Measurements from ENCODE around the gene CDC42. TPM values are rescaled to one million over a fixed set of nuclear protein-coding genes. Genes with fewer than 3 reads are reported as not detected.
A peak's percentile ranks its signal among the peaks of the same experiment; 100 is the strongest.

Gene CDC42
- total and polyA plus RNA-seq, 2 of the 13 experiments (the other 11 are each of a cell fraction or from before 2014, with no cell fraction given): 138 to 237 TPM

DNA sequence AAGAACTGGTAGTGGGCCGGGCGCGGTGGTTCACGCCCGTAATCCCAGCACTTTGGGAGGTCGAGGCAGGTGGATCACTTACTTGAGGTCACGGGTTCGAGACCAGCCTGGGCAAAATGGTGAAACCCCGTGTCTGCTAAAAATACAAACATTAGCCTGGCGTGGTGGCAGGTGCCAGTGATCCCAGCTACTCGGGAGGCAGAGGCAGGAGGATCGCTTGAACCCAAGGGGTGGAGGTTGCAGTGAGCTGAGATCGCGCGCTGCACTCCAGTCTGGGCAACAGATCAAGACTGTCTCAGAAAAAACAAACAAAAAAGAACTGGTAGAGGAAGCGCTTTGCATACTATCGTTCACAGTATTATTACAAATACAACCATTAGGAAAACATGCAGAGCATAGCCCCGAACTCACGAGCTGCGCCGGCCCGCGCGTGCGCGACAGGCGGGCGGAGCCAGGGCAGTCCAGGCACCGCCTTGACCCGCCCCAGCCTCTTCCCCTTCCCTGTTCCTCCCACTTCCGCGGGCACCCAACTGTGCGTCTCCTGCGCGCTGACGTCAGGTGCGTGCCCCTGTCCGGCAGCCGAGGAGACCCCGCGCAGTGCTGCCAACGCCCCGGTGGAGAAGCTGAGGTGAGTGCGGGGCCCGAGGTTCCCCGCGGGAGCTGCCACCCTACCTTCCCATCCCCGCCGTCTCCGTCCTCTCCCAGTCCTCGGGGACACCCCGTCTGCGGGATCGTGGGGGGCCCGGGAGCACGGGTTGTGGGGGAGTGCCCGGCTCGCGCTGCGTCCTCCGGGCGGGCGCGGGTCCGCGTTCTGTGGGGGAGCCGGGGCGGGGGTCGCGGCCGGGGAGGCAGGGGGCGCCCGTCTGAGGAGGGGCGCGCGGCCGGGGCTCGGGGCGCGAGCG is at the start of gene CDC42 (continued):
- TF ChIP-seq ZNF383 (CRISPR knock-in tag; IDR thresholded peaks at IDR 0.05; ENCODE audit: borderline replicate concordance): no peak
- TF ChIP-seq, protein P1, sequence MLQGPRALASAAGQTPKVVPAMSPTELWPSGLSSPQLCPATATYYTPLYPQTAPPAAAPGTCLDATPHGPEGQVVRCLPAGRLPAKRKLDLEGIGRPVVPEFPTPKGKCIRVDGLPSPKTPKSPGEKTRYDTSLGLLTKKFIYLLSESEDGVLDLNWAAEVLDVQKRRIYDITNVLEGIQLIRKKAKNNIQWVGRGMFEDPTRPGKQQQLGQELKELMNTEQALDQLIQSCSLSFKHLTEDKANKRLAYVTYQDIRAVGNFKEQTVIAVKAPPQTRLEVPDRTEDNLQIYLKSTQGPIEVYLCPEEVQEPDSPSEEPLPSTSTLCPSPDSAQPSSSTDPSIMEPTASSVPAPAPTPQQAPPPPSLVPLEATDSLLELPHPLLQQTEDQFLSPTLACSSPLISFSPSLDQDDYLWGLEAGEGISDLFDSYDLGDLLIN (CRISPR knock-in tag; IDR thresholded peaks at IDR 0.05; ENCODE audit: borderline replicate concordance): no peak
- no peak for TF ChIP-seq SMC3 (IDR thresholded peaks at IDR 0.05; ENCODE audit: low read length)
- TF ChIP-seq ZNF431 (CRISPR knock-in tag; IDR thresholded peaks at IDR 0.05; ENCODE audit: borderline replicate concordance, low read depth): peak; percentile 44; the same call in 1 of the 2 replicates
- peak; percentile 76; the same call in 1 of the 2 replicates for TF ChIP-seq KDM4B (CRISPR knock-in tag; IDR thresholded peaks at IDR 0.05)
- TF ChIP-seq HNRNPLL (IDR thresholded peaks at IDR 0.05; ENCODE audit: low read depth, low read length, poor library complexity, severe bottlenecking): peak; percentile 83
- peak; percentile 77 for TF ChIP-seq TBX2 (CRISPR knock-in tag; IDR thresholded peaks at IDR 0.05; ENCODE audit: borderline replicate concordance)
- TF ChIP-seq SMARCE1 (IDR thresholded peaks at IDR 0.05; ENCODE audit: borderline replicate concordance): no peak
- TF ChIP-seq ZNF230 (CRISPR knock-in tag; IDR thresholded peaks at IDR 0.05): no peak
- TF ChIP-seq MEIS1 (CRISPR knock-in tag; IDR thresholded peaks at IDR 0.05; ENCODE audit: borderline replicate concordance): no peak
- peak; percentile 79 for TF ChIP-seq ZNF331 (CRISPR knock-in tag; IDR thresholded peaks at IDR 0.05)
- TF ChIP-seq HDAC1 (CRISPR knock-in tag; IDR thresholded peaks at IDR 0.05): peak; percentile 90
- TF ChIP-seq, protein P2, sequence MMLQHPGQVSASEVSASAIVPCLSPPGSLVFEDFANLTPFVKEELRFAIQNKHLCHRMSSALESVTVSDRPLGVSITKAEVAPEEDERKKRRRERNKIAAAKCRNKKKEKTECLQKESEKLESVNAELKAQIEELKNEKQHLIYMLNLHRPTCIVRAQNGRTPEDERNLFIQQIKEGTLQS (CRISPR knock-in tag; IDR thresholded peaks at IDR 0.05): 0 out of 2 replicates have a peak, but pooled peaks have one; percentile 45
- TF ChIP-seq NKX3-1 (CRISPR knock-in tag; IDR thresholded peaks at IDR 0.05): no peak
- TF ChIP-seq ZNF329 (CRISPR knock-in tag; IDR thresholded peaks at IDR 0.05; ENCODE audit: low read depth): no peak; the same call in 1 of the 2 replicates
- TF ChIP-seq, protein P3, sequence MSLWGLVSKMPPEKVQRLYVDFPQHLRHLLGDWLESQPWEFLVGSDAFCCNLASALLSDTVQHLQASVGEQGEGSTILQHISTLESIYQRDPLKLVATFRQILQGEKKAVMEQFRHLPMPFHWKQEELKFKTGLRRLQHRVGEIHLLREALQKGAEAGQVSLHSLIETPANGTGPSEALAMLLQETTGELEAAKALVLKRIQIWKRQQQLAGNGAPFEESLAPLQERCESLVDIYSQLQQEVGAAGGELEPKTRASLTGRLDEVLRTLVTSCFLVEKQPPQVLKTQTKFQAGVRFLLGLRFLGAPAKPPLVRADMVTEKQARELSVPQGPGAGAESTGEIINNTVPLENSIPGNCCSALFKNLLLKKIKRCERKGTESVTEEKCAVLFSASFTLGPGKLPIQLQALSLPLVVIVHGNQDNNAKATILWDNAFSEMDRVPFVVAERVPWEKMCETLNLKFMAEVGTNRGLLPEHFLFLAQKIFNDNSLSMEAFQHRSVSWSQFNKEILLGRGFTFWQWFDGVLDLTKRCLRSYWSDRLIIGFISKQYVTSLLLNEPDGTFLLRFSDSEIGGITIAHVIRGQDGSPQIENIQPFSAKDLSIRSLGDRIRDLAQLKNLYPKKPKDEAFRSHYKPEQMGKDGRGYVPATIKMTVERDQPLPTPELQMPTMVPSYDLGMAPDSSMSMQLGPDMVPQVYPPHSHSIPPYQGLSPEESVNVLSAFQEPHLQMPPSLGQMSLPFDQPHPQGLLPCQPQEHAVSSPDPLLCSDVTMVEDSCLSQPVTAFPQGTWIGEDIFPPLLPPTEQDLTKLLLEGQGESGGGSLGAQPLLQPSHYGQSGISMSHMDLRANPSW (CRISPR knock-in tag; IDR thresholded peaks at IDR 0.05; ENCODE audit: borderline replicate concordance): no peak
- no peak for TF ChIP-seq MTF1 (CRISPR knock-in tag; IDR thresholded peaks at IDR 0.05)
- TF ChIP-seq, protein P4, sequence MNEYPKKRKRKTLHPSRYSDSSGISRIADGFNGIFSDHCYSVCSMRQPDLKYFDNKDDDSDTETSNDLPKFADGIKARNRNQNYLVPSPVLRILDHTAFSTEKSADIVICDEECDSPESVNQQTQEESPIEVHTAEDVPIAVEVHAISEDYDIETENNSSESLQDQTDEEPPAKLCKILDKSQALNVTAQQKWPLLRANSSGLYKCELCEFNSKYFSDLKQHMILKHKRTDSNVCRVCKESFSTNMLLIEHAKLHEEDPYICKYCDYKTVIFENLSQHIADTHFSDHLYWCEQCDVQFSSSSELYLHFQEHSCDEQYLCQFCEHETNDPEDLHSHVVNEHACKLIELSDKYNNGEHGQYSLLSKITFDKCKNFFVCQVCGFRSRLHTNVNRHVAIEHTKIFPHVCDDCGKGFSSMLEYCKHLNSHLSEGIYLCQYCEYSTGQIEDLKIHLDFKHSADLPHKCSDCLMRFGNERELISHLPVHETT (CRISPR knock-in tag; conservative IDR thresholded peaks at IDR 0.05): 0 out of 2 replicates have a peak, but pooled peaks have one; percentile 54
- 0 out of 2 replicates have a peak, but pooled peaks have one; percentile 44 for TF ChIP-seq ZSCAN21 (CRISPR knock-in tag; IDR thresholded peaks at IDR 0.05; ENCODE audit: borderline replicate concordance)
- no peak for TF ChIP-seq ZNF225 (CRISPR knock-in tag; IDR thresholded peaks at IDR 0.05)
- TF ChIP-seq JUN (CRISPR knock-in tag; IDR thresholded peaks at IDR 0.05): peak; percentile 83
- TF ChIP-seq ZNF44 (CRISPR knock-in tag; IDR thresholded peaks at IDR 0.05): 0 out of 2 replicates have a peak, but pooled peaks have one; percentile 59
- peak; percentile 73 for TF ChIP-seq IRF2 (CRISPR knock-in tag; IDR thresholded peaks at IDR 0.05)
- TF ChIP-seq GLI4 (CRISPR knock-in tag; IDR thresholded peaks at IDR 0.05; ENCODE audit: borderline replicate concordance): no peak

All from HepG2 (cell line).